Calu3 (cell line): ENCODE measurements around the gene MINDY3. TPM values are rescaled to one million over a fixed set of nuclear protein-coding genes. Genes with fewer than 3 reads are reported as not detected.
"Not testable (repeated sequence)": the region's sequence is repeated elsewhere in the genome, so short reads cannot be mapped to it uniquely, and the experiment has no call there.

Source experiments
- BruUV-seq: library from RNA; stranded (reverse); fragments of 400-500 nt; replicated peaks from 2 replicates; lab custom pipeline; 2021; lab: Mats Ljungman, UMichigan
- CTCF ChIA-PET: fragments of 300-600 bp; sonication (Branson Sonifier 250); formaldehyde crosslinking; loops from one replicate; lab custom pipeline; 2022; ENCODE audit warnings: antibody characterized with exemption; lab: Charles Lee
- DNase-seq: peaks from one replicate; pipeline ENCODE4 v3.0.0; 2022
- H3K27ac Mint-ChIP-seq: one replicate; pipeline ENCODE4 v1.8.0; 2022; ENCODE audit warnings: mixed read lengths; ENCODE audit not compliant: unreplicated experiment
- H3K27me3 Mint-ChIP-seq: one replicate; pipeline ENCODE4 v1.8.0; 2022; ENCODE audit warnings: mixed read lengths; ENCODE audit not compliant: unreplicated experiment
- H3K36me3 Mint-ChIP-seq: one replicate; pipeline ENCODE4 v1.8.0; 2022; ENCODE audit warnings: mild to moderate bottlenecking, moderate library complexity, mixed read lengths; ENCODE audit not compliant: insufficient read depth, unreplicated experiment
- H3K4me1 Mint-ChIP-seq: one replicate; pipeline ENCODE4 v1.8.0; 2022; ENCODE audit warnings: mild to moderate bottlenecking, low read depth, mixed read lengths; ENCODE audit not compliant: unreplicated experiment
- H3K4me3 Mint-ChIP-seq: one replicate; pipeline ENCODE4 v1.8.0; 2022; ENCODE audit warnings: mild to moderate bottlenecking, low read depth, moderate library complexity, mixed read lengths; ENCODE audit not compliant: unreplicated experiment
- H3K9me3 Mint-ChIP-seq: one replicate; pipeline ENCODE4 v1.8.0; 2022; ENCODE audit warnings: low read depth, mixed read lengths; ENCODE audit not compliant: unreplicated experiment
- intact Hi-C: fragments of 100-400 bp; cut with micrococcal nuclease; formaldehyde crosslinking; loops from one replicate; pipeline ENCODE4 v1.10.0; 2022; ENCODE audit not compliant: unreplicated experiment
- total RNA-seq: library from RNA; stranded (reverse); gene quantifications from 2 replicates; pipeline ENCODE4 v1.2.3, GENCODE V29; 2022
- TF ChIP-seq, protein P1 (sequence below): fragments of 200-600 bp; IDR thresholded peaks from one replicate; pipeline ENCODE4 v1.8.0; 2022; ENCODE audit warnings: antibody characterized with exemption; ENCODE audit not compliant: unreplicated experiment

MINDY3 gene
- total RNA-seq, 1 experiment from 2014 or later: 17.8 TPM

DNA sequence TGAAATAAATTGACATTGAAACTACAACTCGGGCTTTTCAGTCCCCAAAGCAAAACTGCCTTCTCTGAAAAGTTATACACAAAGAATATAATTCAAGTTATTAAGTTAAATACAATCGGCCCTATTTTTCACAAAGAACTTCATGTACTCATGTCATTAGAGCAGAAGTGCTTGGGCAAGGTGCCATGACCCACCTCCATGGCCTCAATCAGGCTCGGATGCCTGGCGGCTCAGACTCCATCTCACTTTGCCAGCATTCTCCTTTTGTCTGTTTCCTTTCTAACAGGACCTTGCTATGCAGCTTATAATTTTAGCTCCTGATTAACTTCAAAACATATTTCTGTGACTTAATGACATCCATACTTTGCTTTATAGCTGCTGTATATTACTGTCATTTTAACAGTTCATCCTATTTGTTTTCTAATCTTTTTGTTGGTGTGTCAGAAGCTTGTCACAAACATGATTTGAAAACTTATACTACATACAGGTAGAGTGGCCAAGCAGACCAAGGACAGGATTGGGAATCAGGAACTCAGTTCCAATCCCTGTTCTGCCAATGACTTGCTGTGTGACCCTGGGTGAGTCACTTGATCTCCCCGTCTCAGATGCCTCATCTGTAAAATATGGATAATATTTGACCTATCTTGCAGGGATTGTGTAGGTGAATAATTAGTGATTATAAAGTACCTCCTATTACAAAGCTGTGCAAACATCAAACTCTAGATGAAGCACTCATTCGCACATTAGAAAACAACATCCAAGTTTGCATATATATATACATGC lies 79.8 kb downstream of the MINDY3 start:
- H3K36me3 Mint-ChIP-seq: peaks cover 11% of the 10 kb centered on the region
- H3K9me3 Mint-ChIP-seq: peaks cover under 1% of the 10 kb centered on the region
- DNase-seq: no peak
- peaks cover 36% of the 10 kb centered on the region for H3K4me1 Mint-ChIP-seq
- intact Hi-C loops: no loop called here
- BruUV-seq: no TSS peak
- CTCF ChIA-PET: no interaction called here
- no peaks in the 10 kb centered on the region for H3K27me3 Mint-ChIP-seq
- no peak overlapping the region for H3K4me3 Mint-ChIP-seq
- TF ChIP-seq, protein P1, sequence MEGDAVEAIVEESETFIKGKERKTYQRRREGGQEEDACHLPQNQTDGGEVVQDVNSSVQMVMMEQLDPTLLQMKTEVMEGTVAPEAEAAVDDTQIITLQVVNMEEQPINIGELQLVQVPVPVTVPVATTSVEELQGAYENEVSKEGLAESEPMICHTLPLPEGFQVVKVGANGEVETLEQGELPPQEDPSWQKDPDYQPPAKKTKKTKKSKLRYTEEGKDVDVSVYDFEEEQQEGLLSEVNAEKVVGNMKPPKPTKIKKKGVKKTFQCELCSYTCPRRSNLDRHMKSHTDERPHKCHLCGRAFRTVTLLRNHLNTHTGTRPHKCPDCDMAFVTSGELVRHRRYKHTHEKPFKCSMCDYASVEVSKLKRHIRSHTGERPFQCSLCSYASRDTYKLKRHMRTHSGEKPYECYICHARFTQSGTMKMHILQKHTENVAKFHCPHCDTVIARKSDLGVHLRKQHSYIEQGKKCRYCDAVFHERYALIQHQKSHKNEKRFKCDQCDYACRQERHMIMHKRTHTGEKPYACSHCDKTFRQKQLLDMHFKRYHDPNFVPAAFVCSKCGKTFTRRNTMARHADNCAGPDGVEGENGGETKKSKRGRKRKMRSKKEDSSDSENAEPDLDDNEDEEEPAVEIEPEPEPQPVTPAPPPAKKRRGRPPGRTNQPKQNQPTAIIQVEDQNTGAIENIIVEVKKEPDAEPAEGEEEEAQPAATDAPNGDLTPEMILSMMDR: no peak
- no peak overlapping the region for H3K27ac Mint-ChIP-seq

DNA sequence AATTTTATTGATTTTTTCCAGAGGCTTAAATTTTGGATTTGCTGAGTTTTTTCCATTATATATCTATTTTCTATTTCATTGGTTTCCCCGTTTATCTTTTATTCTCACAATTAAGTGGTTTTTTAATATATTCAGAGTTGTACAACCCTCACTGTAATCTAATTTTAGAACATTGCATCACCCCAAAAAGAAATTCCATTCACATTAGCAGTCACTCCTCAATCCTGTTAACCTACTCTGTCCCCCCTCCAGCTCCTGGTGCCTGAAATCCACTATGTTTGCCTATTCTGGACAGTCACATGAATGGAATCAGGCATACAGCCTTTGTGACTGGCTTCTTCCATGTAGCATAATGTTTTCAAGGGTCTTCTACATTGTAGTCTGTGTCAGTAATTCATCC lies 84.8 kb downstream of the MINDY3 start:
- CTCF ChIA-PET: no interaction called here
- Mint-ChIP-seq H3K9me3 (peaks cover 3% of the 10 kb centered on the region), H3K36me3 (no peaks in the 10 kb centered on the region), H3K4me1 (peaks cover 10% of the 10 kb centered on the region), H3K4me3 (no peak overlapping the region), H3K27ac (peak overlapping the region; percentile 43), H3K27me3 (no peaks in the 10 kb centered on the region)
- intact Hi-C loops: no loop called here
- DNase-seq: no peak
- TF ChIP-seq, protein P1: no peak
- no TSS peak for BruUV-seq

- H3K27ac Mint-ChIP-seq, H3K9me3 Mint-ChIP-seq, intact Hi-C loops, DNase-seq, H3K4me3 Mint-ChIP-seq, BruUV-seq, H3K27me3 Mint-ChIP-seq, CTCF ChIA-PET, H3K36me3 Mint-ChIP-seq: not testable (repeated sequence)
- peaks cover 10% of the 10 kb centered on the region for H3K4me1 Mint-ChIP-seq
Observed at GRCh38 chr10:15774534-15774933, 85.8 kb downstream of the MINDY3 start.

- intact Hi-C loops: no loop called here
- CTCF ChIA-PET: interaction anchor here (0.7 kb wide), 1 partner anchor 255 kb away, joined by 4 read pairs; no protein-coding TSS in a partner anchor
Observed at GRCh38 chr10:15764892-15765454, 95.3 kb downstream of the MINDY3 start.

More at GRCh38 chr10:15764892-15765454, 95.3 kb downstream of the MINDY3 start:
- Mint-ChIP-seq H3K27ac (no peak overlapping the region), H3K27me3 (no peaks in the 10 kb centered on the region), H3K4me3 (no peak overlapping the region), H3K4me1 (no peaks in the 10 kb centered on the region), H3K36me3 (peaks cover 4% of the 10 kb centered on the region), H3K9me3 (peaks cover 10% of the 10 kb centered on the region)
- no peak for DNase-seq
- TF ChIP-seq, protein P1: no peak
- BruUV-seq: no TSS peak
